ENCODE results near the gene DNAJC16. TPM values are rescaled to one million over a fixed set of nuclear protein-coding genes. Genes with fewer than 3 reads are reported as not detected.

The DNAJC16 gene
- total and polyA plus RNA-seq, 9 of the 15 experiments (the other 6 are each of a cell fraction or from before 2014, with no cell fraction given): 6.9 to 16.8 (median 12.8) TPM

- ATAC-seq (no peak), DNase-seq (ENCODE audit: extremely low read depth in 1 of 4, low spot score in 3 of 4) (no peak), FAIRE-seq (no peak)
- no peak for TF ChIP-seq HMGN3 (IDR thresholded peaks at IDR 0.05; ENCODE audit: borderline replicate concordance, extremely low read depth, insufficient read length, low read depth, low read length)
- no peak for TF ChIP-seq DNMT1 (IDR thresholded peaks at IDR 0.05)
- TF ChIP-seq BMI1 (IDR thresholded peaks at IDR 0.05; ENCODE audit: low read length): no peak
- no peak for TF ChIP-seq CBX8 (IDR thresholded peaks at IDR 0.05; ENCODE audit: borderline replicate concordance, extremely low read depth, low read depth, low read length, poor library complexity, severe bottlenecking)
- TF ChIP-seq ZKSCAN3 (CRISPR knock-in tag; IDR thresholded peaks at IDR 0.05): no peak
- no peak for TF ChIP-seq RAD21 (CRISPR knock-in tag; conservative IDR thresholded peaks at IDR 0.05 in 1 of 2, IDR thresholded peaks at IDR 0.05 in 1 of 2)
- TF ChIP-seq, protein P1, sequence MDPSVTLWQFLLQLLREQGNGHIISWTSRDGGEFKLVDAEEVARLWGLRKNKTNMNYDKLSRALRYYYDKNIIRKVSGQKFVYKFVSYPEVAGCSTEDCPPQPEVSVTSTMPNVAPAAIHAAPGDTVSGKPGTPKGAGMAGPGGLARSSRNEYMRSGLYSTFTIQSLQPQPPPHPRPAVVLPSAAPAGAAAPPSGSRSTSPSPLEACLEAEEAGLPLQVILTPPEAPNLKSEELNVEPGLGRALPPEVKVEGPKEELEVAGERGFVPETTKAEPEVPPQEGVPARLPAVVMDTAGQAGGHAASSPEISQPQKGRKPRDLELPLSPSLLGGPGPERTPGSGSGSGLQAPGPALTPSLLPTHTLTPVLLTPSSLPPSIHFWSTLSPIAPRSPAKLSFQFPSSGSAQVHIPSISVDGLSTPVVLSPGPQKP (CRISPR knock-in tag; IDR thresholded peaks at IDR 0.05): no peak
- no peak for TF ChIP-seq SIN3B (IDR thresholded peaks at IDR 0.05; ENCODE audit: low read depth)
- TF ChIP-seq HIVEP1 (CRISPR knock-in tag; IDR thresholded peaks at IDR 0.05): no peak
- TF ChIP-seq SMC3 (conservative IDR thresholded peaks at IDR 0.05; ENCODE audit: insufficient read depth, low read depth, low read length): no peak
- no peak overlapping the region for H3K4me2 ChIP-seq (ENCODE audit: insufficient read depth, low read length)
- H3K9me3 ChIP-seq (replicated peaks; ENCODE audit: control insufficient read depth, insufficient read depth, low read depth, low read length): 0 out of 2 replicates have a peak, but pooled peaks cover under 1% of the 10 kb centered on the region
- in situ Hi-C loops (cut with MboI) (no loop called here), intact Hi-C loops (cut with micrococcal nuclease) (no loop called here)
- no peak overlapping the region for H3K9ac ChIP-seq (ENCODE audit: insufficient read depth in 1 of 2, low read depth in 2 of 2, low read length in 2 of 2)
- CTCF ChIA-PET (ENCODE audit: low intra/inter-chr PET ratio): no interaction called here
- WGBS (ENCODE audit: insufficient coverage, low coverage, missing lambda C conversion rate): 44% methylated on average over 18 of the region's 18 CpGs
- H3K36me3 ChIP-seq (ENCODE audit: control insufficient read depth, insufficient read depth, low read length): no peaks in the 10 kb centered on the region
- no peak overlapping the region for H3K27ac ChIP-seq (ENCODE audit: extremely low read depth, low read depth, low read length)
- no peaks in the 10 kb centered on the region for H3K79me2 ChIP-seq (ENCODE audit: control insufficient read depth, insufficient read depth, low read length)
- no peaks in the 10 kb centered on the region for H3K27me3 ChIP-seq (ENCODE audit: control insufficient read depth in 2 of 2, insufficient read depth in 2 of 2, low read length in 2 of 2)
- H3K4me1 ChIP-seq (replicated peaks in 1 of 2; ENCODE audit: control insufficient read depth in 2 of 2, insufficient read depth in 2 of 2, low read length in 2 of 2): peaks cover 0 to 13% of the 10 kb centered on the region in 2 experiments; a peak in 2 of 5 replicates
- no peak overlapping the region for H3K4me3 ChIP-seq
- POLR2A ChIA-PET: interaction anchor here (0.6 kb wide), 2 partner anchors 32 to 64 kb away, joined by 3 read pairs; no protein-coding TSS in a partner anchor
- no peaks in the 10 kb centered on the region for H4K20me1 ChIP-seq (replicated peaks; ENCODE audit: control insufficient read depth, insufficient read depth, low read length)
- H3K9me1 ChIP-seq (ENCODE audit: control insufficient read depth, insufficient read depth, low read length): no peaks in the 10 kb centered on the region
- BruUV-seq (replicated peaks): no TSS peak
- no peak overlapping the region for H2AFZ ChIP-seq (ENCODE audit: low read depth, low read length)
Observed at GRCh38 chr1:15583016-15583706, 56.5 kb downstream of the DNAJC16 start.

Measured in K562 (cell line).